Activated CD4-positive, alpha-beta memory T cell treated with anti-CD3 and anti-CD28 coated beads, Interleukin-2, amount 10 ng/mL, durations not matched to agents 7 days and 5 days (primary cell): ENCODE results near the gene IRX4. TPM values are rescaled to one million over a fixed set of nuclear protein-coding genes. Genes with fewer than 3 reads are reported as not detected.

Source experiments
- CTCF ChIA-PET: fragments of 350-600 bp; sonication (Branson Sonifier 250); formaldehyde crosslinking; loops from one replicate; lab custom pipeline; 2021; ENCODE audit warnings: antibody characterized with exemption, inconsistent platforms; lab: Charles Lee
- POLR2A ChIA-PET: fragments of 350-600 bp; sonication (Branson Sonifier 250); formaldehyde crosslinking; loops from one replicate; lab custom pipeline; 2021; ENCODE audit warnings: antibody characterized with exemption; lab: Charles Lee
- DNase-seq: peaks from one replicate; pipeline ENCODE4 v3.0.0-alpha.2; 2020
- H3K27ac Mint-ChIP-seq: one replicate; pipeline ENCODE4 v1.8.0; 2021; ENCODE audit warnings: mild to moderate bottlenecking, mixed read lengths
- H3K27me3 Mint-ChIP-seq: one replicate; pipeline ENCODE4 v1.8.0; 2021; ENCODE audit warnings: mixed read lengths
- H3K36me3 Mint-ChIP-seq: one replicate; pipeline ENCODE4 v1.8.0; 2021; ENCODE audit warnings: low read depth, mixed read lengths
- H3K4me1 Mint-ChIP-seq: one replicate; pipeline ENCODE4 v1.8.0; 2021; ENCODE audit warnings: mixed read lengths
- H3K4me3 Mint-ChIP-seq: one replicate; pipeline ENCODE4 v1.8.0; 2021; ENCODE audit warnings: mild to moderate bottlenecking, mixed read lengths
- H3K9me3 Mint-ChIP-seq: one replicate; pipeline ENCODE4 v1.8.0; 2021; ENCODE audit warnings: mixed read lengths
- total RNA-seq, 2 experiments: library from RNA; stranded (reverse); gene quantifications; one replicate each; pipeline ENCODE4 v1.2.3, GENCODE V29; 2021

Gene IRX4
- total RNA-seq, 2 experiments from 2014 or later, result not detected

DNA sequence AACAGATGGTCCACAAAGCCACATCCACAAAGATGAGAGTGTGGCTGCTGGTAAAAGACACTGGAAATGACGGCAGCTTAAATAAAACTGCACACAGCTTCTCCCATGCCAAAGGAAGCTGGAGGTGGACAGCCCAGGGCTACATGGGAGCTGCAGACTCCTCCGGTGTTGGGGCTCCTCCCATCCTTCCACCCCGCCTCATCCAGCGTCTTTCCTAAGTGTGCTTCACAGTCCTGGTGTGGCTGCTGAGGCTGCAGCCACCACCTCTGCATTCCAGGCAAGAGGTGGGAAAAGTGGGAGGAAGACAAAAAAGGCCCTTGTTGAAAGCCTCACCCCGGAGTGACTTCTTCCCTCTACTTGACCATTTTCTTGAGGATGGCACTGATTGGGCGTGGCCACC, 37.0 kb upstream of the IRX4 start:
- Mint-ChIP-seq H3K4me1 (no peaks in the 10 kb centered on the region), H3K27me3 (no peaks in the 10 kb centered on the region), H3K27ac (no peak overlapping the region), H3K4me3 (no peak overlapping the region), H3K9me3 (no peaks in the 10 kb centered on the region), H3K36me3 (no peaks in the 10 kb centered on the region)
- ChIA-PET POLR2A (no interaction called here), CTCF (no interaction called here)
- no peak for DNase-seq

- H3K4me3 Mint-ChIP-seq, result no peak overlapping the region
- POLR2A ChIA-PET, result no interaction called here
- no peak overlapping the region for H3K27ac Mint-ChIP-seq
- H3K9me3 Mint-ChIP-seq, result no peaks in the 10 kb centered on the region
- no peaks in the 10 kb centered on the region for H3K36me3 Mint-ChIP-seq
- H3K27me3 Mint-ChIP-seq, result no peaks in the 10 kb centered on the region
- H3K4me1 Mint-ChIP-seq, result no peaks in the 10 kb centered on the region
- CTCF ChIA-PET, result no interaction called here
- DNase-seq, result no peak
These were observed 36.5 kb upstream of the IRX4 start for GRCh38 chr5:1919209-1919566.

- Mint-ChIP-seq H3K9me3 (no peaks in the 10 kb centered on the region), H3K4me1 (no peaks in the 10 kb centered on the region), H3K36me3 (no peaks in the 10 kb centered on the region), H3K4me3 (no peak overlapping the region), H3K27me3 (no peaks in the 10 kb centered on the region), H3K27ac (no peak overlapping the region)
- POLR2A ChIA-PET, result no interaction called here
- CTCF ChIA-PET, result no interaction called here
- no peak for DNase-seq
These were observed 35.9 kb upstream of the IRX4 start for GRCh38 chr5:1918488-1919208.

GRCh38 chr5:1917830-1918487, 35.2 kb upstream of the IRX4 start:
- CTCF ChIA-PET, result no interaction called here
- DNase-seq, result no peak
- Mint-ChIP-seq H3K9me3 (no peaks in the 10 kb centered on the region), H3K4me1 (no peaks in the 10 kb centered on the region), H3K27me3 (no peaks in the 10 kb centered on the region), H3K27ac (no peak overlapping the region), H3K4me3 (no peak overlapping the region), H3K36me3 (no peaks in the 10 kb centered on the region)
- POLR2A ChIA-PET, result no interaction called here

DNA sequence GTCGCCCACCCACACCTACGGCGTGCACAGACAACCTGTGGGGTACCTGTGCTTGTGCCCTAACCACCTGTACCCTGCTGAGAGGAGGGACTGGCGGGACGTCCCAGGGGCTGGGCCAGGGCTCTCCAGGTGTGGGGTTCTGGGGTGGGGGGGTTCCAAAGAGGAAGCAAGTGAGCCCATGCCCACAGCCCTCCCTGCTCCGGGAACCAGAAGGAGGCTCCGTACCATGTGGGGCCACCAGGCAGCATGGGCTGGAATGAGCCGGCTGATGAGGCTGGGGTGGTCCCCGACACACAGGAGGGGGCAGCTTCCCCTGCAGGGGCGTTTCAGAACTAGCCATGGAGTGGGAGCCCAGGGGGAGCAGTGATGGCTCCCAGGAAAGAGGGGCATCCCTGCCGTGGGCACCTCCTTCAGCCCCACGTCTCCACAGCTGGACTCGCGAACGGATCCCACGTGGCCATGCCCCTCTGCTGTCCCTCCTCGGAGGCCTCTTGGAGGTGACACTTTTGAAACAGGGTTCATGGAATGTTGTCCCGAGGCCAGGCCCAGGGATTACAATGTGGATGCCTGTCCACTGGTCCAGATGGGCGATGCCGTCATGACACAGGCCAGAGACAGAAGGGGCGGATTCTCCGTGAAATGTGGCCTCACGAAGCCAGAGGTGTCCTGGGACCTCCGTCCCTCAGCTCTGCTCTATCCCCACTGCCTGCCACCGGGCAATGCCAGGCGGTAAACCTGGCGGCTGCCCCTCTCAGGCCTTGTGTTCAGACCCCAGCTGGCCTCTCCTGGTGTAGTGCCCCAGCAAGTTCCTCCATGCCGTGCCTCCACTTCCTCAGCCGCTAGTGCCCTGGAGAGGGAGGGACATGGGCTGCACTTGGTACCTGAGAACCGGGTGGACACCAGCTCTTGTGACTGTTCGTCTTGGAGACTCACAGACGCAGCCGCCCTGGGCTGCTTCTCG, 33.6 kb upstream of the IRX4 start:
- CTCF ChIA-PET, result no interaction called here
- Mint-ChIP-seq H3K27ac (no peak overlapping the region), H3K27me3 (no peaks in the 10 kb centered on the region), H3K4me3 (no peak overlapping the region), H3K9me3 (no peaks in the 10 kb centered on the region), H3K4me1 (no peaks in the 10 kb centered on the region), H3K36me3 (no peaks in the 10 kb centered on the region)
- POLR2A ChIA-PET, result no interaction called here
- no peak for DNase-seq

- no peak for DNase-seq
- H3K4me1 Mint-ChIP-seq, result no peaks in the 10 kb centered on the region
- H3K27me3 Mint-ChIP-seq, result no peaks in the 10 kb centered on the region
- H3K27ac Mint-ChIP-seq, result no peak overlapping the region
- no peaks in the 10 kb centered on the region for H3K9me3 Mint-ChIP-seq
- no peak overlapping the region for H3K4me3 Mint-ChIP-seq
- ChIA-PET POLR2A (no interaction called here), CTCF (no interaction called here)
- no peaks in the 10 kb centered on the region for H3K36me3 Mint-ChIP-seq
These were observed 32.6 kb upstream of the IRX4 start for GRCh38 chr5:1915316-1915715.

- H3K27ac Mint-ChIP-seq, result no peak overlapping the region
- H3K4me3 Mint-ChIP-seq, result no peak overlapping the region
- H3K4me1 Mint-ChIP-seq, result no peaks in the 10 kb centered on the region
- no peaks in the 10 kb centered on the region for H3K36me3 Mint-ChIP-seq
- POLR2A ChIA-PET, result no interaction called here
- no peaks in the 10 kb centered on the region for H3K27me3 Mint-ChIP-seq
- CTCF ChIA-PET, result no interaction called here
- H3K9me3 Mint-ChIP-seq, result no peaks in the 10 kb centered on the region
- DNase-seq, result no peak
These were observed 31.7 kb upstream of the IRX4 start for GRCh38 chr5:1914471-1914870.

DNA sequence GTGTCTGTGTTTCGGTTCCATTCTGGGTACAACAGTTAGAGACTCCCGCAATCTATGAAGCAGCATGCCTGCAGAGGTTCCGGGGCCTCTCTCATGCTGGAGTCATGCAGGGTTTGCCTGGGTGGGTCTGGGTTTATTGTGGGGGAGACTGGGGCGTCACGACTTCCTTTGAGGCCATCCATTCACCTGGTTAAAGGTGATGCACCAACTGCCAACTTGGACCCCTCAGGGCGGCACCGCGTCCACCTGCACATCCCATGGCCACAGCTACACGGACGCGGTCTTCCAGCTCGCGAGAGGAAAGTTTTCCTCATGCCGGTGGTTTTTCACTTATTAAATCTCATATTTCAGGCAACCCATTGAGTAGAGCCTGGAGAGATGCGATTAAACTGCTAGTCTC, 30.9 kb upstream of the IRX4 start:
- no peaks in the 10 kb centered on the region for H3K27me3 Mint-ChIP-seq
- ChIA-PET CTCF (no interaction called here), POLR2A (no interaction called here)
- no peak overlapping the region for H3K27ac Mint-ChIP-seq
- no peaks in the 10 kb centered on the region for H3K4me1 Mint-ChIP-seq
- H3K36me3 Mint-ChIP-seq, result no peaks in the 10 kb centered on the region
- H3K9me3 Mint-ChIP-seq, result no peaks in the 10 kb centered on the region
- H3K4me3 Mint-ChIP-seq, result no peak overlapping the region
- DNase-seq, result no peak

- CTCF ChIA-PET, result no interaction called here
- no peaks in the 10 kb centered on the region for H3K27me3 Mint-ChIP-seq
These were observed 30.3 kb upstream of the IRX4 start for GRCh38 chr5:1912951-1913565.

GRCh38 chr5:1911773-1912235, 29.1 kb upstream of the IRX4 start:
- Mint-ChIP-seq H3K4me3 (no peak overlapping the region), H3K27ac (no peak overlapping the region), H3K4me1 (no peaks in the 10 kb centered on the region), H3K36me3 (no peaks in the 10 kb centered on the region), H3K27me3 (no peaks in the 10 kb centered on the region), H3K9me3 (no peaks in the 10 kb centered on the region)
- DNase-seq, result no peak
- ChIA-PET CTCF (no interaction called here), POLR2A (interaction anchor here (0.6 kb wide), 1 partner anchor 25 kb away, joined by 3 read pairs; no protein-coding TSS in a partner anchor)

More at GRCh38 chr5:1912951-1913565, 30.3 kb upstream of the IRX4 start:
- H3K36me3 Mint-ChIP-seq, result no peaks in the 10 kb centered on the region
- H3K27ac Mint-ChIP-seq, result no peak overlapping the region
- POLR2A ChIA-PET, result no interaction called here
- no peak for DNase-seq
- H3K4me3 Mint-ChIP-seq, result no peak overlapping the region
- no peaks in the 10 kb centered on the region for H3K4me1 Mint-ChIP-seq
- H3K9me3 Mint-ChIP-seq, result no peaks in the 10 kb centered on the region

DNA sequence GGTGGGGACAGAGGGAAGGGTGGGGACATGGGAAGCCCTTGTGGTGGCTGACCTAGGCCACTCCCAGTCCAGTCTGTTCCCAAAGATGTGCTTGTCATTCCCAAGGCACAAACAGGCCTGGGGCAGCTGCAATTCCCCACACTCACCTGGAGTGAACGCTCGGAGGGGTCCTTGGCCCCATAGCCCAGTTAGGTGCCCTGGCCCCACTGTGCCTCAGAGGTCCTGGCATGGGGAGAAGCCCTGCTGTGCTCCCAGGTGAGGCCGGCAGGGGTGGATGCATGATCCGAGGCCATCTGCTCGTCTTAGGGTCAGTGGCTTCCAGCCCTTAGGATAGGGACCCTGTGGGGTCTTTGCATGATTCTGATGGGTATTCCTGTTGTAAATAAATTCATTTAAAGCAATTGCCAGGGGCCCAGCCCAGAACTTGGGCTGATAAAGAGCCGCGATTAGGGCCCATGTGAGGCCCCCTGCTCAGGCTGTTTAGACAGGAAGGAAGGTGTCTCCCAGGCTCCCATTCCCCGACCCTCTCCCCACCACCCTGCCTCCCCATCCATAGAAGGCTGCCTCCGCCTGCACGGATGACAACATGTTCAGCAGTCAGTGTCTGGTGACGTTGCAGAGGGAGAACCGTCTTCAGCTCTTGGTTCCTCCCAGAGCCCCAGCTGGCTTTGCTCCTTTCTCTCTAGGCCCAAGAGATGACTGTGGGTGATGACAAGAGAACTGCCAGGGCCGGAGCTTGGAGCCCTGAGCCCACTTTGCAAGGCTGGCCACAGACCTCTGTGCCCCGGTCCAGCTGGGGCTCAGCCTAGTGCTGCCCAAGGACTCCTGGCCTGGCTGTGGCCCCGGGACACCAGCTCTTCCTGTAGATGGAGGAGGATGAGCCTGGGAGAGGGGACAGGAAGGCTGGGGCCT, 28.4 kb upstream of the IRX4 start:
- H3K9me3 Mint-ChIP-seq, result no peaks in the 10 kb centered on the region
- CTCF ChIA-PET, result no interaction called here
- no peak overlapping the region for H3K4me3 Mint-ChIP-seq
- H3K27ac Mint-ChIP-seq, result no peak overlapping the region
- no peak for DNase-seq
- H3K4me1 Mint-ChIP-seq, result no peaks in the 10 kb centered on the region
- POLR2A ChIA-PET, result no interaction called here
- H3K27me3 Mint-ChIP-seq, result no peaks in the 10 kb centered on the region
- H3K36me3 Mint-ChIP-seq, result no peaks in the 10 kb centered on the region

DNA sequence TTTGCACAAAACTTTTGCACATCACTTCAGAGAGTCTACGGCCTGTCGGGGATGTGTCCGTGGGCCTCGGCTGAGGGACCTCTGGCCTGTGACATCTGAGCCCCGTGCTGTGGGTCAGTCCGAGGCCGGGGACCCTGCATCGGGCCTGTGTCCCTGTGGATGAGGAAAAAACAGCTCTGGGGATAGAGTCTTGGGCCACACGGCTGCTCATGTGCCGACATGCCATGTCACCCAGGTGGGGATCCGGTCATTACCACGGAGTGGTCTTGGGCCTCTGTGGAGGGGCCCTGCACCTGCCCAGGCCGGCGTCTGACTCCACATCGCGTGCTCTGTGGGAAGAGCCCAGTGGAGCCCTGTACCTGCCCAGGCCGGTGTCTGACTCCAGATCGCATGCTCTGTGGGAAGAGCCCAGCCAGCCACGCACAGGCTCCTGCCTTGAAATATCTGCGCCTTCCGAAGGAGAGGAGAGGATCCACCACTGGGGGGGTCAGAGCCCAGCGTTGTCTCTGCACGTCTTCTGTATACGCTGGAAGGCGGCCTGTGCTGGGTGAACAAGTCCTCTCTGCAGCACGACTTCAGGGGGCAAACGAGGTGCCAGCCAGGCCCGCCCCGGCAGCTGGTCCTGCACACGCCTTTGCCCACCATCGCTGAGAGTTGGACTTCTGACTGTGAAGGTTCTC, 27.5 kb upstream of the IRX4 start:
- no peak overlapping the region for H3K27ac Mint-ChIP-seq

More for the DNA sequence above, 27.5 kb upstream of the IRX4 start:
- CTCF ChIA-PET, result no interaction called here
- Mint-ChIP-seq H3K9me3 (no peaks in the 10 kb centered on the region), H3K4me1 (no peaks in the 10 kb centered on the region), H3K27me3 (peaks cover 3% of the 10 kb centered on the region), H3K36me3 (no peaks in the 10 kb centered on the region), H3K4me3 (no peak overlapping the region)
- no peak for DNase-seq
- POLR2A ChIA-PET, result no interaction called here
